HUES48 (cell line): ENCODE results near the gene MUC21.

ENCODE experiments used
- H3K27ac ChIP-seq: one replicate; pipeline ENCODE4 v1.7.0; 2013; ENCODE audit warnings: low read depth, low read length, inconsistent platforms
- H3K27me3 ChIP-seq: 2 replicates; pipeline ENCODE4 v1.6.1; 2013; ENCODE audit warnings: mild to moderate bottlenecking, low read length; ENCODE audit not compliant: control insufficient read depth, insufficient read depth
- H3K36me3 ChIP-seq: 2 replicates; pipeline ENCODE4 v1.6.1; 2013; ENCODE audit warnings: low read length; ENCODE audit not compliant: control insufficient read depth, insufficient read depth
- H3K4me1 ChIP-seq: 2 replicates; pipeline ENCODE4 v1.6.1; 2013; ENCODE audit warnings: mild to moderate bottlenecking, low read length; ENCODE audit not compliant: control insufficient read depth, insufficient read depth
- H3K4me3 ChIP-seq: 2 replicates; pipeline ENCODE4 v1.5.1; 2013; ENCODE audit warnings: mild to moderate bottlenecking, low read depth, low read length
- H3K9ac ChIP-seq: 2 replicates; pipeline ENCODE4 v1.6.1; 2013; ENCODE audit warnings: mild to moderate bottlenecking, low read depth, low read length, moderate library complexity
- H3K9me3 ChIP-seq: 2 replicates; pipeline ENCODE4 v1.6.1; 2013; ENCODE audit warnings: low read length; ENCODE audit not compliant: control insufficient read depth, insufficient read depth

The MUC21 gene

GRCh38 chr6:30983439-30983838 lies at the start of gene MUC21:
Gene MUC21, plus strand, starts transcription at chr6:30983718. Its CDS starts 241 bp downstream, at chr6:30983959.
- no peak within 1 kb of the TSS for H3K9ac ChIP-seq
- no peaks in the 10 kb centered on the region for H3K36me3 ChIP-seq
- no peak within 1 kb of the TSS for H3K27ac ChIP-seq
- H3K27me3 ChIP-seq, result no peaks in the 10 kb centered on the region
- H3K9me3 ChIP-seq, result no peaks in the 10 kb centered on the region
- no peak within 1 kb of the TSS for H3K4me3 ChIP-seq
- H3K4me1 ChIP-seq, result peaks cover 9% of the 10 kb centered on the region

GRCh38 chr6:30935018-30935417 lies 48.5 kb upstream of the MUC21 start:
- Histone ChIP-seq H3K27me3 (no peaks in the 10 kb centered on the region), H3K9me3 (no peaks in the 10 kb centered on the region), H3K27ac (no peak overlapping the region), H3K4me1 (no peaks in the 10 kb centered on the region), H3K4me3 (no peak overlapping the region), H3K36me3 (no peaks in the 10 kb centered on the region), H3K9ac (no peak overlapping the region)

- no peak overlapping the region for H3K4me3 ChIP-seq
- no peaks in the 10 kb centered on the region for H3K36me3 ChIP-seq
- no peaks in the 10 kb centered on the region for H3K27me3 ChIP-seq
- H3K9ac ChIP-seq, result no peak overlapping the region
- H3K4me1 ChIP-seq, result peaks cover 5% of the 10 kb centered on the region
- H3K27ac ChIP-seq, result no peak overlapping the region
- no peaks in the 10 kb centered on the region for H3K9me3 ChIP-seq
Observed at GRCh38 chr6:30937265-30937664, 46.3 kb upstream of the MUC21 start.

- no peak overlapping the region for H3K27ac ChIP-seq
- no peak overlapping the region for H3K4me3 ChIP-seq
- H3K9me3 ChIP-seq, result no peaks in the 10 kb centered on the region
- no peaks in the 10 kb centered on the region for H3K36me3 ChIP-seq
- H3K9ac ChIP-seq, result no peak overlapping the region
- H3K4me1 ChIP-seq, result peaks cover 11% of the 10 kb centered on the region
- no peaks in the 10 kb centered on the region for H3K27me3 ChIP-seq
Observed at GRCh38 chr6:30938730-30939129, 44.8 kb upstream of the MUC21 start.

- no peaks in the 10 kb centered on the region for H3K9me3 ChIP-seq
- no peak overlapping the region for H3K4me3 ChIP-seq
- H3K9ac ChIP-seq, result no peak overlapping the region
- H3K4me1 ChIP-seq, result peaks cover 11% of the 10 kb centered on the region
- H3K27me3 ChIP-seq, result no peaks in the 10 kb centered on the region
- H3K27ac ChIP-seq, result no peak overlapping the region
- H3K36me3 ChIP-seq, result no peaks in the 10 kb centered on the region
Observed at GRCh38 chr6:30939473-30939872, 44.0 kb upstream of the MUC21 start.

- Histone ChIP-seq H3K4me3 (no peak within 1 kb of the TSS), H3K4me1 (peaks cover 11% of the 10 kb centered on the region), H3K36me3 (no peaks in the 10 kb centered on the region), H3K27me3 (no peaks in the 10 kb centered on the region), H3K27ac (no peak within 1 kb of the TSS), H3K9me3 (no peaks in the 10 kb centered on the region), H3K9ac (no peak within 1 kb of the TSS)
Observed at GRCh38 chr6:30940361-30940986, 43.0 kb upstream of the MUC21 start, which contains the start of gene MUCL3. Gene MUCL3, plus strand, starts transcription at chr6:30940973. Its CDS starts 27 bp downstream, at chr6:30941000.

- H3K9ac ChIP-seq, result no peak overlapping the region; the same call in 1 of the 2 replicates
- H3K27ac ChIP-seq, result no peak overlapping the region
- peaks cover 11% of the 10 kb centered on the region for H3K4me1 ChIP-seq
- no peaks in the 10 kb centered on the region for H3K27me3 ChIP-seq
- H3K36me3 ChIP-seq, result no peaks in the 10 kb centered on the region
- no peaks in the 10 kb centered on the region for H3K9me3 ChIP-seq
- no peak overlapping the region for H3K4me3 ChIP-seq
Observed at GRCh38 chr6:30942338-30943060, 41.0 kb upstream of the MUC21 start.

- Histone ChIP-seq H3K9me3 (no peaks in the 10 kb centered on the region), H3K27ac (no peak overlapping the region), H3K9ac (no peak overlapping the region), H3K4me3 (no peak overlapping the region), H3K36me3 (no peaks in the 10 kb centered on the region), H3K4me1 (peaks cover 11% of the 10 kb centered on the region), H3K27me3 (no peaks in the 10 kb centered on the region)
Observed at GRCh38 chr6:30944051-30944450, 39.5 kb upstream of the MUC21 start.

GRCh38 chr6:30945281-30945680 lies 38.2 kb upstream of the MUC21 start:
- no peaks in the 10 kb centered on the region for H3K9me3 ChIP-seq
- H3K9ac ChIP-seq, result no peak overlapping the region
- H3K4me3 ChIP-seq, result no peak overlapping the region
- peaks cover 11% of the 10 kb centered on the region for H3K4me1 ChIP-seq
- H3K36me3 ChIP-seq, result no peaks in the 10 kb centered on the region
- H3K27me3 ChIP-seq, result no peaks in the 10 kb centered on the region
- H3K27ac ChIP-seq, result no peak overlapping the region

GRCh38 chr6:30947231-30947630 lies 36.3 kb upstream of the MUC21 start:
- H3K27me3 ChIP-seq, result no peaks in the 10 kb centered on the region
- H3K9ac ChIP-seq, result no peak overlapping the region
- H3K4me1 ChIP-seq, result peaks cover 7% of the 10 kb centered on the region
- no peaks in the 10 kb centered on the region for H3K36me3 ChIP-seq
- no peak overlapping the region for H3K27ac ChIP-seq
- H3K9me3 ChIP-seq, result no peaks in the 10 kb centered on the region
- no peak overlapping the region for H3K4me3 ChIP-seq

GRCh38 chr6:30948811-30949210 lies 34.7 kb upstream of the MUC21 start:
- no peaks in the 10 kb centered on the region for H3K4me1 ChIP-seq
- no peak overlapping the region for H3K9ac ChIP-seq
- peaks cover 5% of the 10 kb centered on the region; the same call in 1 of the 2 replicates for H3K27me3 ChIP-seq
- no peak overlapping the region for H3K27ac ChIP-seq
- no peaks in the 10 kb centered on the region for H3K9me3 ChIP-seq
- H3K4me3 ChIP-seq, result no peak overlapping the region
- H3K36me3 ChIP-seq, result no peaks in the 10 kb centered on the region
